NCI-H460 (cell line): ENCODE measurements around the gene PRDM16. TPM values are rescaled to one million over a fixed set of nuclear protein-coding genes. Genes with fewer than 3 reads are reported as not detected.

Experiments
- DNase-seq: peaks from one replicate; pipeline ENCODE4 v3.0.0-alpha.2; 2016; ENCODE audit warnings: low read depth; ENCODE audit errors: extremely low read depth
- total RNA-seq: library from RNA; depleted of rRNA; stranded (reverse); fragments of >200 nt; shearing (Covaris generic); gene quantifications from 2 replicates; pipeline ENCODE4 v1.2.3, GENCODE V29; 2014

The PRDM16 gene
- total RNA-seq, 1 experiment from 2014 or later: 2.2 TPM

DNA sequence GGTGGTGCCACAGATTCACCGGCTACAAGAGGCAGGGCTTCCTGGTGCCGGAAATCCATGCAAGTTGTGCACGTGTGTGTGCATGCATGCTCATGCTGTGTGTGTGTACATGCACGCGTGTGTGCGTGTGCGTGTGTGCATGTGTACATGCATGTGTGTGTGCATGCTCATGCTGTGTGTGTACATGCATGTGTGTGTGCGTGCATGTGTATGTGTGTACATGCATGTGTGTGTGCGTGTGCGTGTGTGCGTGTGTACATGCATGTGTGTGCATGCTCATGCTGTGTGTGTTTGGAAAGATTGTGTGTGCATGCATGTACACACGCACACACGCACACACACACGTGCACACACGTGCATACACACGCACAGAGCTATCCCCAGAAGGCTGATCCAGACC, 48.9 kb downstream of the PRDM16 start:
- no peak for DNase-seq

DNA sequence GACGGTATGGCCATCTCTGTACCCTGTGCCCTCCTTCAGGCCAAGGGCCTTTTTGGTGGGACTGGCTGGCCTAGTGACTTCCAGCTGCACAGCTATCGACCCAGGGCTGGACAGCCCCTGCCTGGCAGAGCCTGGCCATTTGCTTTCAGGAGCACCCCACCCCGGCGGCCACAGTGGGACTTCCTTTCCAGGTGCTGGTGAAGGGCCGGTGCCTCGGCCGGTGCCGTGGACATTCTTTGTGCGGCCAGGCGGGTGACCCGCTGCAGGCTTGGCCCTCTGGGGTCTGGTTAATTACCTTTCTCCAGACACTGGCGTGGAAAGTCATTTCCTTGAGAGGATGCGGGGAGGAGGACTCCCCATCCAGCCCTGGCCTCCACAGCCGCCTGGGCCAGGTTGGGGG, 50.1 kb downstream of the PRDM16 start:
- DNase-seq: no peak

DNA sequence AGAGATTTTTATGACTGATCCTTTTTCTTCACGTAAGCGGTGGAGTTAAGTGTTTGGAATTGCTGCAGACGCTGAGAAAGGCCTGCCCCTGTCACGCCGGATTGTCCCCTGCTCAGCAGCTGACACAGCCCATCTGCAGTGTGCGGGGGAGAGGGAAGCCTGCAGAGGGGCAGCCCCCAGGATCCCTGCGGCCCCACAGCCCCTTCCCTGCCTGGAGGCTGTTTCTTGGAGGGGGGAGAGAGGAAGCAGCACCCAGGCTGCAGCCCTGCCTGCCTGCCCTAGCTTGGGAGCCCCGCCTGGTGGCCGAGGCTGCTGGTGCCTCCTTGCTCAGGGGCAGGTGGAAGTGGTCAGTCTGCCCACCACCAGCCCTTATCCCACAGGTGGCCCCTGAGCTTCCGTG, 50.7 kb downstream of the PRDM16 start:
- DNase-seq: no peak

DNA sequence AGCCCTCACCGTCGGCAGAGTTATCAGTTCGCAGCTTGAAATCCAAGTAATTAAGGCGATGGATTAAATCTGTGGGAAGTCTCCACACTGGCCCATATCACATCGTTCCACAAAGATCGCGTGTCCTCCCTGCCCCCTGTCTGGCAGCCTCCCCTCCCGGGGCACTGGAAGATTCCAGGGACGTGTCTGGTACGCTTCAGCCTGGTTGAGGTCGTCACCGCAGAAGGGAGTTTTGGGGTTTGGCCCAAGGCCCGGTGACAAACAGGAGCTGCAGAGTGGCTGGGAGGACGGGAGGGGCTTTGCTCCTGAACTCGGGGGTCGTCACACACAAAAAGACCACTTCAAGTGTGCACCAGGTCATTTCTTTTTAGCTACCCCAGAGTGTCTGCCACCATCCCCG, 51.1 kb downstream of the PRDM16 start:
- no peak for DNase-seq

DNA sequence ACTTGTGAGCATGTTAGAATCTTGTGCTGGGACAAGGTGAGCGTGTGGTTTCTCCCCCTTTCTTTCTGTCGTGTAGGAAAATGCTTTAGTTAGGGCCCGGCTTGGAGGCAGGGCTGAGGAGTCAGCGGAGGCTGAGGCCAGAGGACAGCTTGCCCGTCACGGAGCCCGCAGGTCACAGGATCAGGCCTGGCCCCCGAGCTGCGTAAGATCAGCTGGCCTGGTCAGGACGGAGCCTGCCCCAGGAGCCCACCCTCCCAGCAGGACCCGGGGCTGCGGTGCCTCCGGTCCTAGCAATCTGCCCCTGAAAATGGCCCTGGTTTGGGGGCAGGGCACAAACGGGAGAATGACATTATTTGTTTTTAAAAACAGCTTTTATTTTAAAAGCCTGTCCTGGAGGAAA, 52.0 kb downstream of the PRDM16 start:
- no peak for DNase-seq

DNA sequence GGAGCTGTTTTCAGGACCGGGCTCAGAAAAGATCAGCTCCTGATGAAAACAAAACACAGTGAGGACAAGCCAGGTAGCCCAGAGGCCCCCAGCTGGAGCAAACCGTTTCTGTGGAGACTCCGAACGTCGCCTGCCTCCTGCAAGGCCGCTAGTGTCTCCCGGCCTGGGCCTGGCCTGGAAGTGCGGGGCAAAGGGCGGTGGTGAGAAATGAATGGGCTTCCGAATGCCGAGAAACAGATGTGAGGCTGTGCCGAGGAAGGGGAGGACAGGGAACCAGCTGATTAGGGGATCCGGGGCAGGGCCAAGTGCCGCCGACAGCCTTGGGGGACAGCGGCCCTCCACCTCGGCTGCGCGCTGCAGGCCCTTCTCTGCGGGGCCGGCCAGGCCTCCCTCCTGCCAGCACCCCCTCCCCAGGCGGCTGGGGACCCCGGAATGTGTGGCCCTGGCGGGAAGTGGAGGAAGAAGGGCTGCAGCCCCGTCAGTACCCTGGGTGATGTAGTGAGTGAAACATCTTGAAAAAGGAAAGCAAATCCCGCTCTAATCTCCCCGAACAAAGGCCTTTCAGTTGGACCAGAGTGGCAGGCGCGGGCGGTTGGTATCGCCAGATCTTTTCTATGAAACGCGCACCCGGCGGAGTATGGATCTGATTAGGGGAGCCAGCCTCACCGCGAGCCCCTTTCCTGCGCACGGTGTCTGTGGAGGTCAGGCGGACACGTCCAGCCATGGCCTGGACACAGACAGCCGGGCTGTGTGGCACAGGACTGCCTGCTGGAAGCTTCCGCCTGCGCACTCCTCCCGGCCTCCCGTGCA, 52.6 kb downstream of the PRDM16 start:
- DNase-seq: no peak

DNA sequence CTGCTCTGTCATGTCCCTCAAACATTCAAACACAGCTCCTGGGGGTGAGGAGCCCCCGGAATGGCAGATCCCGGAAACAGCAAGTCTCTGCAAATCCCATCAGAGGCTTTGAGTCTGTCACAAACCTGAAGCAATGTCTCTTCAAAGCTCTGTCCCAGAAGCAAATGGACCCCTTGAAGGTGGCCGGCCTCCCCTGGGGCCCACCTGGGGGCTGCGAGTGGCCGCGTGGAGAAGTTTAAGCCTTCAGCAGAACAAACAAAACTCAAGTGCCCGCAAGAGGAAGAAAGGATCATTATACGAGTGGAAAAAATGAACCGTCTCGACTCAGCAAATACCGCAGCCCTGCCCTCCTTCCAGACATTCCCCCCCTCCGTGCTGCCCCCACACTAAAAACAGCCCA, 53.3 kb downstream of the PRDM16 start:
- DNase-seq: no peak

DNA sequence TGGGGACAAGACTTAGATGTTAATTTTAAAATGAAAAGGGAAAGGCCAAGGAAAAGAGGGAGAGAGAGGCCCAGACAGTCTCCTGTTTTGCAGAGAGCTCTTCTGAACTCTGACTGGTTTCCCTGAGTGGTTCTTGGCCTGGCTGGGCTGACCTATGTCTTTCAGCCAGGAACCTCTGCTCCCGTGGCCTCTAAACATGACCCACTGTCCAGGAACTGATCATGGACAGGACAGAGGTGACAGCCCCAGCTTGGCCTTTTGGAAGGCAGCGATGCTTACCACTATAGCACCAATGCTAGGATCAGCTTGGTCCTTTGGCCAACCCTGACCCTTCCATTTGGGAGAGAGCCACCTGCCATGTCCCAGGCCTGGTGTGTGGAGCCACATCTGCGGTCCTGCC, 55.2 kb downstream of the PRDM16 start:
- DNase-seq: no peak

DNA sequence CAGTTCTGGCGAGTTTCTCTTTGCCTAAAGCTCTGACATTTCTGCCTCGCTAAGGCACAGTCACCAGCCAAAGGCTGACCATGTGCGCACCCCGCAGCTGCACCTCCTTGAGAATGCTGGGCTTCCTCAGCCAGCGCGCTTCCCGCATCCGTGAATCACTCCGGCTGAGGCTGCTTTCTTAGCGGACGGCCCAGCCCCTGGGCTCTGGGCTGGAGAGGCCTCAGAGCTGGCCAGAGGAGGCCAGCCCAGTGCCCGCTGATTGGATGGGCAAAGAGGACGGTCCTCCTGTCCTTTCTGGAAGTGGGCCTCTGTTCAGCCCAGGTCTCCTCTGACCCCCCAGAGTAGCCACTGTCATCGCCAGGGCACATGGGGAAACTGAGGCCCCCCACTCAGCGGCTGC, 56.1 kb downstream of the PRDM16 start:
- no peak for DNase-seq

DNA sequence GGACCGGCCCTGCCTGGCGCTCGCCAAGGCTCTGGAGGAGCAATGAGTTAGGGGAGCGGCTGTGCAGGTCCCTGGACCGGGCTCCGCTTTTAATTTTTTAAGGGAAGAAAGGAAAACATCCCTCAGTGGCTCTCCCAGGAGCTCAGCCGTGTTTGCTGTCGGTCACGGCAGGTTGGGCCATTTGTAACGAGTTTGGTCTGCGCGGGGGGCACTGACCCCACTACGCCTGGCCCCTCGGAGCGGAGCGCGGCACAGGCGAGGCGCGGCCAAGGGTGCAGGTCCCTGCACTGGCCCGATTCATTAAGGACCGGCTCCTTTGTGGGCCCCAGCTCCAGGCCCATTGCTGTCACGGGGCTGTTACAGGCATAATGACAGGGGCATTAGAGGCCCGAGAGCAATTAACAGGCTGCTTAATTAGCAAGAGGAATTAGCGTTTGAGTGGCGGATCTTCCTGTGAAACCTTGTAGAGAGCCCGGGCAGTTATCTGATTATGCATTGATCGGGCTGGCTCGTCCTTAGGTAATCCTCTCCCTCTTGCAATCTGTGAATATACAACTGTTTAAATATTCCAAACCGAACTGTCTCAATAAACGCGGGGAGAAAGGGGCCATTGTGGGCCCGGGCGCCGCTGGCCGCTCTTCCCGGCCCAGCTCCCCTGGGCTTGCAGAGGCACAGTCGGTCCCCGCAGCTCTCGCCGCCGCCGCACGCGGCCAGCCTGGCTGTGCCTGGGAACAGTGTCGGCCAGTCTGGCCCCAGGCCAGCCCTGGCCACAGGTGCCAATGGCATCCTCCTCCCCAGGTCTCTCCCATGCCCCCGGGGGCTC, 56.8 kb downstream of the PRDM16 start:
- DNase-seq: no peak

DNA sequence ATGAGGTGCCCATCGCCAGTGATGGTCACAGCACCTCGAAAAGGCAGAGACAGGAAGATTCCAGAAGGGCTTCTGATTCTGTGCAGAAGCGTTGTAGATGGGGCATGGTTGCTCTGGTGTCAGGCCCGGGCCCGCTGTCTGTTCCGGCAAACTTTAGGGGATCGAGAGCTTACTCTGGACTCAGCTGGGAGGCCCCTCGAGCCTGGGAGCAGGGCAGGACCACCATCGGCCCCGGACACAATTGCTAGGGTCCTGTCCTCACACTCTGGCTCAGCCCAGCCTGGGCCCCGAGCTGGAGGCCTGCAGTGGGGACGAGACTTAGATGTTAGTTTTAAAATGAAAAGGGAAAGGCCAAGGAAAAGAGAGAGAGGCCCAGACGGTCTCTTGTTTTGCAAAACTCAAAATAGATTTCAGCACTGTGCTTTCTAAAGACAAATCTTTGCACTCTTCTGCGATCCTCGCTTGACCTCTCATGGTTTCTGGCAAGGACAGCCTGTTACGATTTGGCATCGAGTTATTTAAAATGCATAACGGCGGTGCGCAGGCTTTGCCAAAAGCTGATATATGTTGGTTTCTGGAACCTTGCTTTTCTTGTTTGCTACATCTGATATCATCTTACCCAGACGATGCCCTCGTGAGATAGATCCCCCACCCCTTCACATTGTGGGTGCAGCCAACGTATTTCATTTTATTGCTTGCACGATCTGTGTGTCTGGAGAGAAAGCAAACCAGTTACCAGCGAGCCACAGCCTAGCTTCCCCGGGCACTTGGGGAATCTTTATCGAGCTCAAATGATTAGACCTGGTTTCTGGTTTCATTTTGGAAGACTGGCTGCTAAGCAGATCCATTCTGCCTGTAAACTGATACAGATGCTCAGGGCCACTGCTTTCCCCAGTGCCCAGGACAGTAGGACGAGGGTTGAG, 58.0 kb downstream of the PRDM16 start:
- no peak for DNase-seq

DNA sequence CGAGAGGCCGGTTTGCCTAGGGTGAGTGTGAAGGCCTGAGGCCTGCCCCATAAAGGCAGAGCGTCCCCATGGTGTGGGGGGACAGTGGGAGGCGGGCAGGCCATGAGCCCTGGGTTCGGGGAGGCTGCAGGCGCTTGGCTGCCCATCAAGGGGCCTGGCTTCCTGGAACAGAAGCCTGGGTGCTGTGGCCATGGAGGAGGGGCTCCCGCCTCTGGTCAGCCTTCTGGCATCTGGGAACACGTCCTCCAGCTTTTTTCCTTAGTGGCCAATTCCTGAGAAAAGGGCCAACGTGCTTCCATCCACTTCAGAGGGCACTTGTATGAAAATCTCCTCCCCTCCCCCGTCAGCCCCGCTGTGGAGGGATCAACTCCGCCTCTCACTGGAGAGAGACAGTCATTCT, 58.7 kb downstream of the PRDM16 start:
- no peak for DNase-seq

DNA sequence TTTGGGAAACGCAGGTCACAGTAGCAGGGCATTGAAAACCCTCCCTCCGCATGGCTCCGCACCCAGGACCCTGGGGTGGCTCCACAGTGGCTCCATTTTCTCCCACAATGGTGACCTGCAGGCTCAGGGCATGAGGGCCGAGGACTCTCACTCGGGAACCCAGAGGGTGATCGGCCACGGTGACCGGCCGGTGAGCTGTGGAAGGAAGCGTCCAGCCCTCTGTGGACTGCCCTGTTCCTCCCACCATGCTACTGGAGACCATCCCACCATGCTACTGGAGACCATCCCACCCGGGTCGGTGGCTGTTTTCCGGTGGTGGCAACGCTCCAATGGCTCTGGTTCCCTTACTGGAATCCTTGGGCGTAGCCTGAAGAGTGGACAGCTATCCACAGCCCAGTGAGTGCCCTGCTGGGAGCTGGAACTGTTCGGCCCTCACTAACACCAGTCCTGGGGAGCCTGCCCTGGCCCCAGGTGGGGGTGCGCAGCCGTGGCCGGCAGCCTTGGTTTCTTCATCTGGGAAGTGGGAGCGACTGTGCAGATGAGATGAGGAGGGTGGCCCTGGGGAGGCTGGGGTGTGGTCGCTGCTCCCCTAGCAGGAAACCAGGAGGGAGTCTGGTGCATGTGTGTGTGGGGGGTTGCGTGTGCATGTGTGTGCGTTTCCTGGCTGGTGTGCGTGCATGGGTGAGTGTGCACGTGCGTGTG, 59.6 kb downstream of the PRDM16 start:
- DNase-seq: no peak

DNA sequence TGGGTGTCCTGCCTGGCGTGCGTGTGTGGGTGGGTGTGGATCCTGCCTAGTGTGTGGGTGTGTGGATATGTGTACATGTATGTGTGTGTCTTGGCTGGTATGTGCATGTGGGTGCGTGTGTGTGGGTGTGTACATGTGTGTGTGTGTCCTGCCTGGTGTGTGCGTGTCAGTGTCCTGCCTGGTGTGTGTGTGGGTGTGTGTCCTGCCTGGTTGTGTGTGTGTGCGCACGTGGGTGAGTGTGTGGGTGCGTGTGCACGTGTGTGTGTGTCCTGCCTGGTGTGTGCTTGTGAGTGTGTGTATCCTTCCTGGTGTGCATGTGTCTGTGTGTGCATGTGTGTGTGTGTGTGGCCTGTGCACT, 60.1 kb downstream of the PRDM16 start:
- no peak for DNase-seq

DNA sequence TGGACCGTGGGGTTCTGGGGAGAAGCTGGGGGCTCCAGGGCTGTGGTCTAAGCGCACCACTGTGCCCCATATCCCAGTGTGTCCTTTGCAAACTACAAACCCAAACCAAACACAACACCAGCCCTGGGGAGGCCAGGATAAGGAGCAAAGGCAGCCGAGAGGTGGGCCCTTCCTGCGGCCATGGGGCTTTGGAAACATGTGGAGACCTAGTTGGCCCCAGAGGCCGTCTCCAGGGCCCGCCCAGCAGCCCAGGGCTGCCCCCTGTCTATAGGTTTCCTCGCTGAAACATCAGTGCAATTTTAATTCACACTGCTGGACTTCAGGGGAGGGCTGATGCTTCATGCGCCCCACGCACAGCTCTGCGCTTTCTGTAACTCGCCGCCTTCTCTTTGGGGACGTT, 61.3 kb downstream of the PRDM16 start:
- no peak for DNase-seq

DNA sequence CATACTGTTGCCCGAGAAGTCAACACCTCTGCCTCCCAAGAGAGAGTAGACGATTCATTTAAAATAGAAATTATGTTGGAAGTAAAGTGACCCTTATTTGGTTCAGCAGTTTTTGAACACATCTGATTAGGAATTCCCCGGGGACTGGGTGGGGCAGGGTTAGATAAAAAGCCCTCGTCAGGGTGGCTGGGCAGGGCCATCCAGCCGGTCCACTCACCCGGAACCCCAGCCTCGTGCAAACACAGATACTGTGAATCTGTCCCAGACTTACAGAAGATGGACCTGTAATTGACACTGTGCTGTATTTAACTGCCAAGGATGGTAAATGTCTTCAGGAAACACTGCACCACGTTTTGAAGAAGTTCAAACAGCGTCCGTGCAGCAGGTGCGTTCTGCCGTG, 63.7 kb downstream of the PRDM16 start:
- DNase-seq: no peak

DNA sequence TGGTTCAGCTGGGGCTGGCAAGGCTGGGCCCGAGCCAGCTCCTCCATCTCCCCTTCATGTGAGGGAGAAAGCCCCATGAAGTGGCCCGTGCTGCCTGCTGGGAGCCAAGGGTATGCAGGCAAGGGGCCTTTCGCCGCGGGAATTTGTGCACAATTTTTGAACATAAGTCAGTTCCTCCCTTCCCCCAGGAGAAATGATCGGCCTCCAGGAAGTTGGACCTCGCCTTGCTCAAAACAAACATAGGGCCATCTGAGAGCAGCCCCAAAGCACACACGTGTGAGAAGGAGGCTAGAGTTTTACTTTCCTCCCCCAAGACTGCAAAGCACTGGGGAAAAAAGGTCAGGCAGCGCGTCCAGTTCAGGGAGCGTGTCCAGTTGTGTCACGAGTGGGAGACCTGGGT, 64.7 kb downstream of the PRDM16 start:
- no peak for DNase-seq

DNA sequence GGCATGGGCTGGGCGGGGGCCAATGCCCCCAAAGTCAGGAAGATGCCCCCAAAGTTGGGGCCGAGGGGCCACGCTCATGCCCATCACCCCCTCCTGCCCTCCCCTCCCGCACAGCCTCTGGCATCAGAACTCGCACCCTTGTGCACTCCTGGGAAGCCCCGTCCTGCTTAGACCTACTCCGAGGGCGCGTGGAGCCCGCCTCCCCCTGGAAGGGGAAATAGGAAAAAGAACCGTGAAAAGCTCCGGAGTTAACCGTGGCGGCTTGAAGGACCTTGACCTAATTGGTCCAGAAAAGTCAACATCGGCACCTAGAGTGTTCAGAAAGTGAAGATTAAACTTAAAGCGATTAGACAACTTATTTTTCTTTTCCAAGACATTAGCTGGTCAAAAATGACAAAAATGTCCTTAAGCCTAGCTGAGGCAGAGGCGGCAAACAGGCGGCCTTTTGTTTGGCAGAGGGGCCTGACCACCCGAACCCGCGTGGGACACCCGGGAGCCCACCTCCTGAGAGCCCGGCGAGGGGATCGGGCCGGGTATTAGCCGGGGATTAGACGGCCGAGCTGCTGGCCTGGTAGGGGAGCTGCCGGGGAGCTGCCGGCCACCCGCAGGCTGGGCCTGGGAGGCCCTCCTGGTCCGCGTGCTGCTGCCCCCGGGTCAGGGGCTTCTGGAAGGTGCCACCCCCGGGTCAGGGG, 65.5 kb downstream of the PRDM16 start:
- DNase-seq: no peak

DNA sequence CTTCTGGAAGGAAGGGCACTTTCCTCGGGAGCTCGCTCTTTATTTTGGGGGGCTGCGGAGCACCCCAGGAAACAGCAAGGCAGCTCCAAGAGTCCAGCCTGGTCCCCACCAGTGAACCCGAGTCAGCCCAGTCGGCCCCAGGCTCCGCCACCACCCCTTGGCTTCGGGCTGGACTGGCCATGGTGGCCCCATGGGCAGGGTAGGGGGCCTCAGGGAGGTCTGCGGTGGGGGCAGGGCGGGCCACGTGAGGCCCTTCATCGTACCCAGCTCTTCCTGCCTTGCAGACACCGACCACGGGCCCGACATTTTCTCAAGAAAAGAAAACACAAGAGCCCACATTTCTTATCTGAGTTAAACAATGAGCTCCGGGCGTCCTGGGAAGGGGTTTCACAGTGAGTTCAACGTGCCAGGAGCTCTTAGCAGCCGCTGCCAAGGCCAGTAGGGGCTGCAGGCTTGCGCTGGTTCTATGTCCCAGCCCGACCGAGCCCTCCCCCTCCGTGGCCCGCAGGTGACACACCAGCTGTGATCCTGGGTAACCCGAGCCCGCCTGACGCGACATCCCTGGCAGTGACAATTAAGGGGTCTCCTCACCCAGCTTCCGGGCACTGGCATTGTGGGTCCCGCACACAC, 66.2 kb downstream of the PRDM16 start:
- DNase-seq: no peak
